ENCODE measurements around the gene CACNA1D.
"Not testable (repeated sequence)": the region's sequence is repeated elsewhere in the genome, so short reads cannot be mapped to it uniquely, and the experiment has no call there.

The CACNA1D gene

DNA sequence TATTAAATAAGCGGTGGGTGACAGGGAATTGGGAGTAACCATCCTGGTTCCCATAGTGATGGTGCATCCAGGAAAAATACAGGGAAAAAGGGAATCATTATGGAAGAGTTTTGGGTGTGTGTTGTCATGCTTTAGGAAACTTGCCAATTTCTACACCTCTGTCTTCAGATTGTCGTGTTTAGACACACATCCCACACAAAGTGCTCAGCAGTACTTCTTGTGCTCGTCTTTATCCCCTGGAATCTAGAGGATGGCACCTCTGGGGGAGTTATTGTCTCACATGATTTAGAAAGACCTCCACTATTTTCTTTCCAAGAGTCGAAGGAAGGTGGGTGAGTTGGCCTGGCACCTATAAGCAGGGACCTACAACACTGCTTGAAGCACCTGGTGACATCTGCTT, 35.8 kb downstream of the CACNA1D start:
- DNase-seq: no peak

DNA sequence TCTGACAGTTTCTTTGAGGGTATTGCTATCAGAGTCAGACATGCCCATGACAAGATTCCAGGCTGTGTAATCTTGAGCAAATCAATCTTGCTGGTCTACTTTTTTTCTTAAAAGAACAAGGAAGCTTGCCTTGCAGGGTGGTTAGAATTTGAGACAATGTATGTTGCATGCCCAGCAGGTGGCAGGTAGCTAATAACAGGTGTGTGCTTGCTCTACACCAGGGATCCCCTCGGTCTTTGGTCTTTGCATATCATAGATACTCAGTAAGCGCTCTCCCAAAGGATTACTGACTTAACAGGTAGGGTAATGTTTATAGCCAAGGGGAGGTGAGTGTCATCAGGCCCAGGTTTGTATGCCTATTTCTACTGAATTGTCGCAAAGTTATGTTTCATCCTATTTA, 37.3 kb downstream of the CACNA1D start:
- no peak for DNase-seq

DNA sequence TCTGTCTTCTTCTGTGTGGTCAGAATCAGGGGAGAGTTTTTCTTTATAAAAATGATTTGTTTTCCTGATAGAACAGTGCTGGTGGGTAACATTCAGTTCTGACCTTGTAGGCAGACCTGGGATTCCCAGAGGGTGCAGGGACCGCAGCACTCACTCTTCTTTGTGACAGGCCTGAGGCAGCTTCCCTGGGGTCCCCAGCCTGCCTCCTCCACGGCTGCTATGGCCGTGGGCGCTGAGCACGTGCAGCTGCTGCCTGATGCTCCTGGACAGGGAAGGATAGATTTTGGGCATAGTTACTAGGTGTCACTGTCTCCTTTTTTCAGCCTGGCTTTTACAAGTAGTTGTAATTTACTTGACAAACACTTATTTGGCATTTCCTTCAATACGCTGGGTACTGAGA, 39.1 kb downstream of the CACNA1D start:
- no peak for DNase-seq

DNA sequence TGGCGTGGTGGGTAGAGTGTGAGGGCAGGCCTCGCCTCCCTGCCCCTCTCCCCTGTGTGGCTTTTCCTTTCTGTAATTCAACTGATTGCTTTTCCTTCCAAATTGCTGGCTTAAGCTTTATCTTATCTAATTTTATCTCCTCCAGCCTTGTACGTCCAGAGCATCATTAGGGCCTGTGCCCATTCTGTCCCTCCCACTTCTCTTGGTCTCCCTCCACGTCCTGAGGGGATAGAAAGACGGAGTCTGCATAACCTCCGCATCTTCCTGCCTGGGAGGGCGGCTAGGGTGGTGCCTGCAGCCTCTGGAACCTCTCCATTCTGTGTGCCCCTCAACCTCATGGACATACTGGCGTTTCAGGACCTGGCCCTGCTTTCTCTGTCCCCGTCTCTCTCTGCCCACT, 39.8 kb downstream of the CACNA1D start:
- no peak for DNase-seq

DNA sequence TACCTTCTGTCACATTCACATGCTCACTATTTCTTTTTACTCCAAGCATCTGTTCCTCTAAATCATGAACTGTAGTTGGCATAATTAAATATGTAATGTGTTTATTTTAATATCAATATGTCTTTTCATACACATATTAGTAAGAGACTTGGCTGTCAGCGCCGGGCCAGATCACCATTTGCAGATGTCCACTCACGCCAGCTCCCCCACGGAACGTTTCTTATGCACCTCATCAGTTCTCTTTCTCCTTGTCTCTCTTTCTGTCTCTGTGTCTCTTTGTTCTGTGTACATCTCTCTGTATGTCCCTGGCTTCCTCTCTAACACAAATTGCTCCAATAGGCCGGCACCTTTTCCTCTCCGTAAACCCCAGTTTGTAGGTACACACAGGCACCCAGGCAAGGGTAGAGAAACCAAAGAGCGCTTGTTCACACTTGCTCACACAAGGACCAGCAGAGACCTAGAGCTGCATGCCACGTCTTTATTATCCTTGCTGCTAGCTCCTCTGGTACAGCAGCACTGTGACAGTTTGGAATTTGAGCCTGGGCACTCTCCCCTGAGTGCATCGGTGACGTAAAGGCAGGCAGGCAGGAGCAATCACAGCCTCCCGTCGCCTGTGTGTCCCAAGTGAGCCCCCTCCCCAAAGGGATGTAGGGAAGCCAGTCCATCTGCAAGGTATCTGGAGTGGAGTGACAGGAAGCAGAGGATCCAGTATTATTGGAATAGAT, 40.4 kb downstream of the CACNA1D start:
- no peak for DNase-seq

DNA sequence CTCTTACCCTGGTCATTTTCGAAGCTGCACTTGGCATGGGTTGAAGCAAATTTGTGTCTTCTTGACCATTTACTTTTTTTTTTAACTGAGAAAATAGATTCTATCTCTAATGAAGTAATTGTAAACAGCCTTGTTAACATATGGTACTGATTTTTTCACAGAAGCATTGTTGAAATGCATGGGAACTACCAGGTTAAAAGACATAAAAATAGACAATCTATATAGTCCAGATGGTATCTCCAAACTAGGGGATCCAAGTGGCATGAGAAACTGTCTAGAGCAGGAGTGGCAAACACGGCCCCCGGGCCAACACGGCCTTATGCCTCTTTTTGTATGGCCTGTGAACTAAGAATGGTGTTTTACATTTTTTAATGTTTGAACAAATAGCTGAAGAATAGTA, 41.9 kb downstream of the CACNA1D start:
- DNase-seq: no peak

DNA sequence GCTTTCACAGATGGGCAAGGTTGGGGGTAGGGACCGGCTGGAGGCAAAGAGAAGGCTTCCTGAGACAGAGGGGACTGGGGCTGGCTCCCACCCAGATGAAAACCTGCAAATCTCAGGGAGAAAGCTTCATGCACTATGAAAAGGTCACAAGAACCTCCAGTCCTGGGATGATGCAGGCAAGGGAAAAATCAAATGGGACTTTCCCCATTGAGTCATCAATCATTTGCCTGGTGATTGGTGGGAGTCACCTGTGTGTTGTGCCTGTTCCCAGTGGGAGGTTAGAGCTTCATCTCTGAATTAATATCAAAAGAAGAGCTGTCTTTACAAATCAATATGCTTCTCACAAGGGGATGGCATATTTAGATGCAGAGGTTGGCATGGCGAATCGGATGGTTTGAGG, 49.9 kb downstream of the CACNA1D start:
- DNase-seq: no peak

DNA sequence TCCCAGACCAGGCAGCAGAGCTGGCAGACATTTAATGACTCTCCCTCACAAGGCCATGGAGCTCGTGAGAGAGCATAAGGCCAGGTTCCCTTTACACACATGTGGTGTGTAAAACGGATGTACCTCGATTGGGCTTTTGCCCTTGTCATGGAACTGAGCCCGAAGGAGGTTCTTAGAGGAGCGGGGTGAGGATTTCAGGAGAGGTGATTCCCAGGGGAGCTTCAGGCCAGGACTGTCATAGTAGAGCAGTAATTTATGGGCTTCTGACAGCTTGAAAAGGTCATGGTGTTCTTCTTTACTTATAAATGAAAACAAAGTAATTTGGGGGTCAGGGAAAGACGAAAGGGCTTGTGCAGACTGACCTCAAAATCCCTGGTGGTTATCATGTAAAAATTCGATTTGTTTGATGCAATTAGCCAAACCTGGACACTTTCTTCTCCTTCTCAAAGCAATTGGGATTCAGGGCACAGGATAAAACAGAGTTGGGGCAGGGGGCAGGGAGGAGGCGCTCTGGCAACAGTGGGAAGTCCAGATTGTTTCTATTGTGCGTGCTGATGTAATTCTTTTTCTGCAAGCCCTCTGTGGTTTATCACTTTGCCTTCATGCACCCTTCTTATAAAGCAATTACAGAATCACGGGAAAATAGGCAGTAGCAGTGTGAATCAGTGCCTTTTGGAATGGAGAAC, 51.0 kb downstream of the CACNA1D start:
- DNase-seq: no peak

DNA sequence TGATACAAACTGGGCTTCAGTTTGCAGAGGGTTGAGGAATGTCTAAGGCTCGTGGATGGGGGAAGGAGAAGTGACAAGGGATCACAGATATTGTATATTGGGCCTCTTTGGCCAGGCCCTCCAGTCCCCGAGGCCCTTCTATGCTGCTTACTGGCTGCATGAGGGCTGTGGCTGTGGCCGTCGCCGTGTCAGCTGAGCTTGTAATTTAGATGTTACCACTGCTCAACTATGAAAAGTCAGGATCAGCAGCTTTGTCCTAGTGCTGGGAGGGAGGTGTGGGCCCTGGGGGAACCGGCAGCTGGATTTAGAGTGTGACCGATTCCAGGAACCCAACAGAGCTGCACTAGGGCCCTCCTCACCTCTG, 51.6 kb downstream of the CACNA1D start:
- DNase-seq: no peak

DNA sequence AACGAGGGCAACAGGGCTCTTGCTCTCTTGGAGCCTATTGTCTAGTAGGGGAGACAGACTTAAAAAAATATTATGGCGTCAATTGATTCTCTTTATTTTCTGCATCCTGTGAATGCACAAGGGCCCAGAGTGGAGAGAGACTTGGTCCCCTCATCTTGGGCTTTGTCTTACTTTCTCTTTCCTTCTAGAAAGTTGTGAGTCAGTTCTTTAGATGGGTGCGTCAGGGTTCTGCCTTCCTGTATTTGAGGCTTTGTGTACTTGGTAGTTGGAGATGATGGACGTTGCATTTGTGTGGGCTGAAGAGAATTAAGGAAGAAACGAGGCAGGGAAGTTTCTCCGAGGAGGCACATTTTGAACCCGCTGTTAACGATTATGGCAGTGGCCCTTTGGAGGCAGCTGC, 52.9 kb downstream of the CACNA1D start:
- no peak for DNase-seq

DNA sequence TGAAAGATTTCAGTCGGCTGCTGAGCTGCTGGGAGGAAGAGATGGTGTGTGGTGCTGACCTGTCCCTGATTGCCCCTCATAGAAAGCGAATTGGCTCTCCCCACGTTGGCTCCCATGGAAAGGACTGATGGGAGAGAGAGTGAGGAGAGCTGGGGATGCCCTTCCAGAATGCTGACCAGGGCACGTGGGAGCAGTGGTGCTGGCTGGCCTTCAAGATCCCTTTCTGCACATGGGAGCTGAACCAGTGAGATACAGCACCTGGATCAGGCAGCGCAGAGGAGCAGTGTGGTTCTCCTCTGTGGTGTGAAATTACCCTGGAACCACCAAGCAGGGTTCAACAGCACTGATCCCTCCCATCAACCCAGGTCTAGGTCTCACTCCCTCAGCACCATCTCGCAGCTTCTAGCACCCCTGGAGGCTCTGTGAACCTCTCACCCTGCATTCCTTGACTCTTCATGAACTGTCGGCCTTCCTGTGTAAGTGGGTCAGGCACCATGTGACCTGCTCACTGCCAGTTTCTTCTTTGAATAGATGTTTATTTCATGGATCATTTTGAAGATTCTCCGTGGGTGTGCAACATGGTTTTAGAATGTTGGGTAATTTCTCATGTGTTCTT, 55.7 kb downstream of the CACNA1D start:
- no peak for DNase-seq

DNA sequence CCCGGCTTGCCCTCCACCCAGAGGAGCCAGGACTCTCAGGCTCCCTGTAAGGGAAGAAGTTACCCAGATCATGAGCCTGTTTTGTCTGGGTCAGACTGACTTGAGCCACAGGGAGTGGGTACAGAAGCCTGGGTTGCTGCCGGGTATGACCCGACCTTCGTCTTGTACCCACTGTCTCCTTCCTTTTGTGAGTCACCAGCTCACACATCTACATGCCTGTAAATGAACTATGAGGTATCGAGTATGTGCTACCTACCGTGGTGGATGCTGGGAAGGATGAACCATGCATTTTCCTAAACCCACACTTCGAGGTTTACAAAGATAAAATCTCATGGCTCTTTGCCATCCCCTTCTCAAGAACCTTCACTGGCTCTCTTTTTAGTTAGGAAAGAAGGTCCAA, 56.9 kb downstream of the CACNA1D start:
- no peak for DNase-seq

DNA sequence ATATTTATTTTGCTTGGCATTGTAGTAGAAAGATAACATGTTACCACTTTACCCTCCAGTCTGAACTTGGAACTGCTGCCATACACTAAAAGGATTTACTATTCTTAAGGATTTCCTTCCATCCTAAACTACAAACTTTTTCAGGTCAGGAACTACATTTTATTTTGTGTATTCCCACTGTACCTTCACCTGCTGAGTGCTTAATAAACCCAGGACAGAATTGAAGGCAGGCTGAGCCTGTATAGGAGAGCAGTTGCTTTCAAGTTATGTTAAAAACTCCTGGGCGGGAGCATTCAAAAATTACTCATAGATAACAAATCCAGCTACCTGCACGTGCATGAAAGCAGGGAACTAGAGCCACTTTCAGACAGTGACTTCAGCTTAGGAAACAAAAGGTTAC, 58.3 kb downstream of the CACNA1D start:
- DNase-seq: no peak

DNA sequence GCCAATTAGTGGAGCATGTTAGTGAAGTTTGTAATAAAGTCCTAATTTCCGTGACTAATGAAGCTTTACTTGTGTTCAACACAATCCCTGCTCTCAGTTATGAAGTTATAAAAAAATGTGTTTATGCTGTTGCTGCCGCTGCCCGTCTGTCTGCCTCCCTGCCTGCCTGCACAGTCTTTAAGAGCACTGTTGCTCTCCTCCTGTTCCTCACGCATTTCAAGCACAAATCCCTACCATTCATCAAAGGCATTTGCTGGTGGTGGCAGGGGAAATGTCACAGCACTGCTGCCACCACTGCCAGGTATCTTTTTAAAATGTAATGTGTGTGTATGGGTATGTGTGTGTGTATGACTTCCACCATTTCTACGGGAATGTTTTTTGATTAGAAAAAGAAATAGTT, 58.8 kb downstream of the CACNA1D start:
- DNase-seq: no peak

DNA sequence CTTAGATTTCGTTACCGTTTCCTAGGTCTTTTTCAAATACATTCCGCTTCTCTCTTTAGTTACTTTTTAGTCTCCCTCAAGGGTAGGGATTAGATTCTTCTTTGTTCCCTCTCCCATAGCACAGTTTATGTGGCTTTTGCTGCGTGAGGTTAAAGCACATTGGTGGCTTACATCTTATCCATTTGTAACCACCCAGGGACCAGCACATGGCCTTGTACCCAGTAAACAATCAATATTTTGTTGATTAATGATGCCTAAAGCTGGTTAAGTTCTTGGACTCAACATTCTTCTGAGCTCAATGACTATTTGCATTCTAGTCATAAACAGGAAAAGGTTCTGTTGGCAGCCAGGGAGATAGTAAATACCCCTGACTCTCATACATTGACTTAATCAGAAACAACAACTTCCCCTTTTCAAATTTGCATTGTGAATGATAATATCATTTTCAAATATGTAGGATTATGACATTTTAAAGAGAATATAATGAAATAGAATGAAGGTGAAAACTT, 60.2 kb downstream of the CACNA1D start:
- no peak for DNase-seq

DNA sequence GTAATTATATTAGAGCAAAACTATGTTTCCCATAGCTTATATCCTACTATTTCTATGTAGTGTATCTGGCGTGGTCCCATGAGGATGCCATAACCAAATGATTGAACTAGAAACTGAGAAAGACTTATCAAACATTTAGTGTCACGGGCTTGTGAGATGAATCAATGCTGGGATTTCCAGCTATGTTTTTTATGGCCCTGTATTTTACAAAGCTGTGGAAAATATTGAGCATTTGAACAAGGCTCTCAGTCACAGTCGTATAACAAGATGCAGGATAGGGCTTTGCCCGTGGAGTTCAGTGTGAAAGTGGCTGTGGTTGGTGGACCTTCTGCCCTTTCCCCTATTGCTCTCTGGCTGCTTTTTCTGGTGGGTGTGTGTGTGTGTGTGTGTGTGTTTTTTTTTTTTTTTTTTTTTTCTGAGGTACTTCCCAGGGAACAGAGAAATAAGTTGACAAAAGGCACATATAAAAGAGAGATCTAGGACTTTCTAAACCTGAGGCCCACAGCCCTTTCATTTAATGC, 60.7 kb downstream of the CACNA1D start:
- no peak for DNase-seq

DNA sequence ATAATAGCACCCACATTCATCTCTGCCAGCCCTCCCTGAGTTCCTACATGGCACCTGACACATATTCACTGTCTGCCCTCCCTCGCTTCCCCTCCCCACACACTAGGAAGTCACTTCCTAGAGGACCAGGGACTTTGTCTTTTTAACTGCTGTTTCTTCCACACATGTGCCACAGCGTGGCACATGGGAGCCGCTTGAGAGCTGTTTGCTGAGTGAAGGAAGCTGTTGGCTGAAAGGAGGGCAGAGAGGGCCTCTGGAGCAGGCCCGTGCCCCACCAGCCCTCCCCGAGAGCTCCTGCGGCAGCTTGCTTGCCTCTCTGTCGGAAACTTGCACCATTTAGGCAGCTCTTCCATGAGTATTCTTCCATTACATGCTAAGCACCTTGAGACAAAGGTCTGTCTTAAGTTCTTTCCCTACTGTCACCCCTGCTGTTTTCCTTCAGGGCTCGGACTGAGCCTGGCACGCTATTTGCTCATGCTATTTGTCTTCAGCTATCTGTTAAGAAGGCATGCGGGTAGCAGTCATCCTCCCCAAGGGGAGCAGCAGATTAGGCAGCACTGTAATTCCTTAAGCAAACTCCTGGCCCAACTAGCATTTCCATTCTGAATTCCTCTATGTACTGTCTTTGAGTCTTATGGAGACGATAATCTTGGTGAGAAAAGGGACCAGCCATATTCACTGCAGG, 72.2 kb downstream of the CACNA1D start:
- no peak for DNase-seq

DNA sequence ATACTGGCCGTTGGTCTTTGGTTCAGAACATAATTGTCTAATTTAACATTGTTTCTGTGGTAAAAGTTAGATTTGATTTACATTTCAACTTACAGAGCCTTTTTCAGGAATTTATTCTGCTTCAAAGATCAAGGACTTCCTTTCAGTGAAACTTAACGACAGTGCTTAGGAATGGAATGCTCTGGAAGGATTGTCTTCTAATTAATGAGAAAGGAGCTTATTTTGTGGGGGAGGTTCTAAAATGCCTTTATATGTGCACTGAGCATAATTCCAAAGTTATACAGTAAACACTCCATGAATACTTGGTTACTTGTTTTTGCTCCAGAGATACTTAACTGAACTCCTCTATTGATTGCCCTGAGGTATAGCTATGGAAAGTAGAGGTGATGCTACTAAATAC, 75.7 kb downstream of the CACNA1D start:
- DNase-seq: no peak

DNA sequence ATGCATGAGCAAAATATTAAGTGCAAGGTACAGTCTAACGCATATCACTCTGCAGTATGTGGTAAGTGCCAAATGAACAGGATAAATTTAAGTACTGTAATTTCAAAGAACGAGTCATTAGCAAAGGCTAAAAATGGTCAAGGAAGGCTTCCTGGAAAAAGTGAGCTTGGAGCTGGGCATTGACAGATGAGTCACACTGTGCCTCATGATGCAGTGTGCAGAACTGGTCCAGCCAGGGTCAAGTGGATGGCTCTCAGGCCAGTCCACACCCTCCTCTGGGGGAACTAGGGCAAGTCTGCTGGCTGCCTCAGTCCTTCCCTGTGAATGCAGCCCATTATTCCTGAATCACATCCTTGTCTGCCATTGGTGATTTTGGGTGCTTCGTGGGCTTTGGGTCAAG, 76.3 kb downstream of the CACNA1D start:
- no peak for DNase-seq

DNA sequence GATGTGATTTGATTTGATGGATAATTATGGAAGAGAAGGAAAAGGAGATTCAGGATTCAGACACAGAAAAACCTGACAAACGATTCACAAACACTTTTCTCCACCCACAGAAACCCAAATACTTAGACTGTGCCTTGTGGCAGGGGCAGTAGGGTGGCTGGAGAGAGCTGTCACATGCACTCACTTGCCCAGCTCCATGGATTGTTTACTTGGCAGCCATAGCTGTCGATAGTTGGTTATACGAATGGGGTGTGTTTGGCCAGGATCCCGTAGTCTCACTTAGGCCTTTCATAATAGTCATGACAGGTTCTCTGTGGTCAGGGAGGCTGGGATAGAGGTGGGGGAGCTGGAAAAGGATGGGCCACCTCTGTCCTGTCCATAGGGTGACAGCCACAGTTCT, 76.9 kb downstream of the CACNA1D start:
- no peak for DNase-seq

DNA sequence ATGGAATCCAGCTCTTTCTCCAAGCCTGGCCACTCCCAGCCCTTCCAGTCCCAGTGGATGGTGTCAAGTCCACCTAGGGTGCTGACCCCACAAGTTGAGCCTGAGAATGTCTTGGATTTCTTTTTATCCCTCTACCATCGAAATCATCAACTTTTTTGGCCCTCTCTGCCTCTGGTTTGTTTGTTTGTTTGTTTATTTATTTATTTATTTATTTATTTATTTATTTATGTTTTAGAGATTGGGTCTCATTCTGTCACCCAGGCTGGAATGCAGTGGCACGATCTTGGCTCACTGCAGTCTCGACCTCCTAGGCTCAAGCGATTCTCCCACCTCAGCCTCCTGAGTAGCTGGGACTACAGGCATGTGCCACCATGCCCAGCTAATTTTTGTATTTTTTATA, 77.8 kb downstream of the CACNA1D start:
- DNase-seq: not testable (repeated sequence)

DNA sequence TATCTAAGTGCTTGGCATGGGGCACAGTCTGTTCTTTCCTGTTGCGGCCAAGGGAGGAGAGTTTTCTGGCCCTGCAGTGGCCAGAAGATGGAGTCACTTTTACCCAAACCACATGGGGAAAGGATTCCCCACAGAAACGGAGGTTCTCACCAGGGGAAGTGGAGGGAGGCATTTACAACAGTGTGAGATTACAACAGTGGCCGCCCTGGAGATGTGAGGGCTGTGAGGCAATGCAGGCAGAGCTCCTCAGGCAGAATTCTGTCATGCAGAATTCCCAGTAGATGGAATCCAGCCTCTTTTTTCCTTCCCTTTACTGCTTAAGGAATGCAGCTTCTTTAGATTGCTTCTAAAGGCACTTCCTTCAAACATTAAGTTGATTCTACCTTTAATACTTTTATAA, 83.1 kb downstream of the CACNA1D start:
- no peak for DNase-seq

DNA sequence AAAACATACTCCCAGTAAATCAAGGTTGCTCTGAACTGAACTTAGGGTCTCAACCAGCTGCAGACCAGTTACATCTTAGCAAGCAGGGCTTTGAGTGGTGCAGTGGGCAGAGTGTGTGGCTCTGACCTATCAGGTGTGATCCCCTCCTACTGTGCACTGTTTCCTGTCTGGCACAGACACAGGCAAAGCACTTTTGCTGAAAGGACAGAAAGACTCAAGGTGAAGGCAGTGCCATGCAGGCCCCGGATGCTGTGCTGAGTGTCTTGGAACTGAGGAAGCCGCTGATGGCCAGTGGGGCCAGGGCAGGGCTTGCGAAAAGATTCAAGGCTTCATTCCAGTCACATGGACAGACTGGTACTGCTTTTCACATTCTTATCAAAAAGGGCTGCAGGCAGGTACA, 85.2 kb downstream of the CACNA1D start:
- no peak for DNase-seq

DNA sequence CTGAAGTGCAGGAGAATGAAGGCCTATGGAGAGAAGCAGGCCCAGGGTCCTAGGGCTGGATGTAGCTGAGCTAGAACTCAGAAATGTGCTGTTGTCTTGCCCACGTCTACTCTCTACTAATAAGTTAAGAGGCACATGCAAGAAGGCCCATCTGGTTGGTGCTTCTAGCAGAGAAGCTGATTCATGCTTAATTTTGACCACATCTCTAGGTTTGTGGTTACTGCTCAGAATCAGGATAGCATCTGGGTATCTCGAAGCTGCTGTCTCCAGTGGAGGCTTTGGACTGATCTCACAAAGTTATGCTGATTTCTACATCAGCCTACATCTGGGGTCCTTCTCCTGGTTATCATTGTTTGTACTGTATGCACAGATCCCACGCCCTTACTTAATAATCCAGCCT, 87.3 kb downstream of the CACNA1D start:
- no peak for DNase-seq

Data from NCI-H446 (cell line).